Hepatocyte (in vitro differentiated cells): ENCODE data around the gene PKP4.

Experiments
- EZH2phosphoT487 ChIP-seq: fragments of 200-600 bp; sonication (generic); IDR thresholded peaks from one replicate; pipeline ENCODE4 v1.6.1; 2018; ENCODE audit warnings: antibody characterized with exemption, mild to moderate bottlenecking, low read depth, moderate library complexity; ENCODE audit not compliant: unreplicated experiment, severe bottlenecking
- TF ChIP-seq, protein P1 (sequence below): fragments of 200-600 bp; sonication (generic); IDR thresholded peaks from 2 replicates; pipeline ENCODE4 v1.5.1; 2016; ENCODE audit warnings: antibody characterized with exemption, mild to moderate bottlenecking; ENCODE audit not compliant: poor library complexity

DNA sequence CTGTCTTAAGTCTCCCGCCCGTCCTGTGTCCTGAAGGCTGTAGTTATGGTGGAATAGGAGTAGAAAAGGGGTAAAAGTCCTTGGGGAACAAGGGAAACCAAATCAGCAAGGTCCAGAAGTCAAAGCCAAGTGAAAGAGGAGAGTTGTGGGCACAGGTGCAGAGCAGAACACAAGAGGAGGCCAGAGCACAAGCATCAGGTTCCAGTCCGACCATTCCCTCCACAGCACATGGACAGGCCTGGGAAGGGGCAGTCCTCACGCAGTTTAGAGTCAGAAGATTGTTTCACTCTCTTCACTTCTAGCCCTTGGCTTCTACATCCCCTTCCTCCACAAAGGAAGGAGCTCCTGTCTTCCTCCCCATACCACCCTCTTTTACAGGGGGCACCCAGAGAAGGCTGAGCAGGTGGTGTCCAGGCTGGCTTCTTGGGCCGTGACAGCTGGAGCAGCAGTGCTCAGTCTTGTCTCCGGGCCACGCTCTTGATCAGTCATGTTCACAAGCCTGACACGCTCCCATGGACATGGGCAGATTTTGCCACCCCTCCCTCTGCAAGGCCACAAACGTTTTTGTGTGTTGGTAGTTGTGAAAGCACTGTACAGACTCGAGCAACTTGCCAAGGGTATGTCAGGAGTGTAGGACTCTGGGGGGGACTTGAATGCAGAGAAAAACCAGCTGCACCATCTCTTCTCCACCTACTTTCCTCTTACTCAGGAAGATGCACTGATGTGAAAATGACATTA is 199.9 kb downstream of the PKP4 start:
- TF ChIP-seq, protein P1, sequence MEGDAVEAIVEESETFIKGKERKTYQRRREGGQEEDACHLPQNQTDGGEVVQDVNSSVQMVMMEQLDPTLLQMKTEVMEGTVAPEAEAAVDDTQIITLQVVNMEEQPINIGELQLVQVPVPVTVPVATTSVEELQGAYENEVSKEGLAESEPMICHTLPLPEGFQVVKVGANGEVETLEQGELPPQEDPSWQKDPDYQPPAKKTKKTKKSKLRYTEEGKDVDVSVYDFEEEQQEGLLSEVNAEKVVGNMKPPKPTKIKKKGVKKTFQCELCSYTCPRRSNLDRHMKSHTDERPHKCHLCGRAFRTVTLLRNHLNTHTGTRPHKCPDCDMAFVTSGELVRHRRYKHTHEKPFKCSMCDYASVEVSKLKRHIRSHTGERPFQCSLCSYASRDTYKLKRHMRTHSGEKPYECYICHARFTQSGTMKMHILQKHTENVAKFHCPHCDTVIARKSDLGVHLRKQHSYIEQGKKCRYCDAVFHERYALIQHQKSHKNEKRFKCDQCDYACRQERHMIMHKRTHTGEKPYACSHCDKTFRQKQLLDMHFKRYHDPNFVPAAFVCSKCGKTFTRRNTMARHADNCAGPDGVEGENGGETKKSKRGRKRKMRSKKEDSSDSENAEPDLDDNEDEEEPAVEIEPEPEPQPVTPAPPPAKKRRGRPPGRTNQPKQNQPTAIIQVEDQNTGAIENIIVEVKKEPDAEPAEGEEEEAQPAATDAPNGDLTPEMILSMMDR: no peak
- TF ChIP-seq EZH2phosphoT487: no peak
